Epithelial cell of proximal tubule (primary cell): ENCODE data around the gene IFNL3. TPM values are rescaled to one million over a fixed set of nuclear protein-coding genes. Genes with fewer than 3 reads are reported as not detected.
"Not testable (repeated sequence)": the region's sequence is repeated elsewhere in the genome, so short reads cannot be mapped to it uniquely, and the experiment has no call there.

Experiments
- DNase-seq: peaks from one replicate; pipeline ENCODE4 v3.0.0-alpha.2; 2011; ENCODE audit warnings: low read depth
- H3K4me3 ChIP-seq: 2 replicates; pipeline ENCODE4 v1.5.1; 2011; ENCODE audit warnings: low read depth, mild to moderate bottlenecking, low read length
- CTCF ChIP-seq: conservative IDR thresholded peaks from 2 replicates; pipeline ENCODE4 v1.5.1; 2012; ENCODE audit warnings: low read depth, mild to moderate bottlenecking, low read length
- total RNA-seq: library from RNA; depleted of rRNA; stranded (reverse); fragments of >200 nt; gene quantifications from 2 replicates; pipeline ENCODE4 v1.2.3, GENCODE V29; 2015

Gene IFNL3
- not detected in 2 replicates for total RNA-seq

GRCh38 chr19:39244410-39245100, at the start of gene IFNL3:
Gene IFNL3, minus strand, starts transcription at chr19:39245006. Its CDS starts 39 bp downstream, at chr19:39244967.
- DNase-seq, H3K4me3 ChIP-seq: not testable (repeated sequence)

DNA sequence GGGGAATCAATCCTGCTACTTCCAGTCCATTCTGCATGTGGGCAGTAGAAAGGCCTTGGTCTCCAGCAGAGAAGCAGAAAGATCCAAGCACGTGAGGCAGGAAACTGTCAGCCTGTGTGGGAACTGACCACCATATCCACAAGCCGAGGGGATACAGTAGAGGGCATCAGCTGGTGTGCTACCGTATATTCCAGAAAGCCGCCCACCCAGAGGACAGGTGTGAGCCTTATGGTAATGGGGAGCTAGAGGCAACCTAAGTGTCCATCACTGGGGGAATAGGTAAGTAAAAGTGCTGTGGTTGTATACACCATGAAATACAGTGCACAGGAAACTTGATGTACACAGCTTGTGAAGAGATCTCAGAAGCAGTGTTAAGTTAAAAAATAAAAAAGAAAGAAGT, 48.6 kb upstream of the IFNL3 start:
- DNase-seq, result no peak
- no peak overlapping the region for H3K4me3 ChIP-seq
- no peak for TF ChIP-seq CTCF

- no peak for TF ChIP-seq CTCF
- no peak overlapping the region for H3K4me3 ChIP-seq
- DNase-seq, result no peak
These were observed 39.2 kb upstream of the IFNL3 start for GRCh38 chr19:39284032-39284431.

DNA sequence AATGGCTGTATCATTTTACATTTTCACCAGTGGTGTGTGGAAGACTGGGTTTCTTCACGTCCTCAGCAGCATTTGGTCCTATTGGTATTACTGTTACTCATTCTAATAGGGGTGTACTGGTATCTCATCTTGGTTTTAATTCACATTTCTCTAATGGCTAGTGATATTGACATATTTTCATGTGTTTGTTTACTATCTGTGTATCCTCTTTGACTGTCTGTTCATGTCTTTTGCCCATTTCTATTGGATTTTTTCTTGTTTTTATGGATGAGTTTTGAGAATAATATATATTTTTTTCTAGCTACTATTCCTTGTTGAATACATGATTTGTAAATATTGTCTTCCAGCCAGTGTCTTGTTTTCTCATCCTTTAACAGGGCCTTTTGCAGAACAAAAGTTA, 37.2 kb upstream of the IFNL3 start:
- H3K4me3 ChIP-seq, result no peak overlapping the region
- DNase-seq, result no peak
- no peak for TF ChIP-seq CTCF

DNA sequence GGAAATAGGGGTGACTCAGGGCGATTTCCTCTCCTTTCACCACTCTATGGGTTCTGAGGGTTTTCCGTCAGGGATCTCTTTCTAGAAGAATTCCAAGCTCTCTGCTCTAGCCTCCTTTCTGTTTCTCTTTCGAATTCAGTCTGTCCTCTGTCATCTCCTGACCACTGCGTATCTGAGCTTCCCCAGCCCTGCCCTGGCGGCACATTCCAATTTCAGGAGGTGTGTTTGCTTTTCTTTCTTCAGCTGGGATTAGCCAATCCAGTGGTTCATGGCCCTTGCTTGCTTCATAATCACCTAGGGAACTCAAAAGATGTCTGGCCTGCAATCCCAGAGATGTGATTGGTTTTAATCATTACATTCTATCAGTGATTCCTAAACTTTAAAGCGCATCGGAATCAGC, 32.8 kb upstream of the IFNL3 start:
- TF ChIP-seq CTCF, result no peak
- no peak for DNase-seq
- no peak overlapping the region for H3K4me3 ChIP-seq

DNA sequence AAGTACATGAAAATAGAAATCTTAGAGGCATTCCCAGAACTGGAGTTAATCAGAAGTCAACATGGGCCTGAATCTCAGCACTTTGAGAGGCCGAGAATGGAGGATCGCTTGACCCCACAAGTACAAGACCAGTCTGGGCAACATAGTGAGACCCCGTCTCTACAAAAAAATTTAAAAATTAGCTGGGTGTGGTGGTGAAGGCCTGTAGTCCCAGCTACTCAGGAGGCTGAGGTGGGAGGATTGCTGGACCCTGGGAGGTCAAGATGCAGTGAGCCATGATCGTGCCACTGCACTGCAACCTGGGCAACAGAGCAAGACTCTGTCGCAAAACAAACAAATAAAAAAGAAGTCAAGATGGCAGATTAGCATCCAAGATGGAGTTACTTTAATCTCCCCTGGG, 31.9 kb upstream of the IFNL3 start:
- no peak for TF ChIP-seq CTCF
- no peak for DNase-seq
- no peak overlapping the region for H3K4me3 ChIP-seq

DNA sequence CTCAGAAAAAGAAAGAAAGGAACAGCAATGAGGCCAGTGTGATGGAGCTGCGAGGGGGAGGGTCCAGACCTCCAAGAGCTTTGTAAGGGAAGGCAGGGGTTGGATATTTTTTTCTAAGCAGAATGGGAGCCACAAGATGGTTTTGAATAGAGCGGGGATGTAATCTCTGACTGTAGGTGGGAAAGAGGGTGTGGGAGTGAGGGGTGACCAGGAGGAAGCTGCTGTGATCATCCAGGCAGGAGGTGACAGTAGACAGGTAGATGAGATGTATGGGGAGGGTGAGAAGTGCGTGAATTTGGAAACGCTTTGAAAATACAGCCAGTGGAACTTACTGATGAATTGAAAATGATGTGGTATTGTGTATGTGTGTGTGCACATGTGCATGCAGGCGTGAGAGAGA, 30.8 kb upstream of the IFNL3 start:
- DNase-seq, result no peak
- TF ChIP-seq CTCF, result no peak

GRCh38 chr19:39273859-39274258, 29.1 kb upstream of the IFNL3 start:
- not testable (repeated sequence) for H3K4me3 ChIP-seq, DNase-seq

More for the DNA sequence above, 30.8 kb upstream of the IFNL3 start:
- no peak overlapping the region for H3K4me3 ChIP-seq
